Measurements from ENCODE around the gene ZBTB7A.

The ZBTB7A gene

GRCh38 chr19:4036576-4037300, 30.0 kb downstream of the ZBTB7A start:
- no peak for DNase-seq (ENCODE audit: low read depth in 2 of 2)

- no peak for DNase-seq (ENCODE audit: low read depth in 2 of 2)
These were observed 31.1 kb downstream of the ZBTB7A start for GRCh38 chr19:4035582-4035981.

- no peak for DNase-seq (ENCODE audit: low read depth in 2 of 2)
These were observed 31.6 kb downstream of the ZBTB7A start for GRCh38 chr19:4035018-4035566.

- no peak for DNase-seq (ENCODE audit: low read depth in 2 of 2)
These were observed 32.4 kb downstream of the ZBTB7A start for GRCh38 chr19:4034048-4035017.

- no peak for DNase-seq (ENCODE audit: low read depth in 2 of 2)
These were observed 33.4 kb downstream of the ZBTB7A start for GRCh38 chr19:4033028-4033956.

- DNase-seq (ENCODE audit: low read depth in 2 of 2): no peak
These were observed 34.3 kb downstream of the ZBTB7A start for GRCh38 chr19:4032436-4032835.

GRCh38 chr19:4031420-4031819, 35.3 kb downstream of the ZBTB7A start:
- DNase-seq (ENCODE audit: low read depth in 2 of 2): no peak

GRCh38 chr19:4030981-4031380, 35.7 kb downstream of the ZBTB7A start:
- no peak for DNase-seq (ENCODE audit: low read depth in 2 of 2)

- DNase-seq (ENCODE audit: low read depth in 2 of 2): no peak
These were observed 36.1 kb downstream of the ZBTB7A start for GRCh38 chr19:4030552-4030951.

- DNase-seq (ENCODE audit: low read depth in 2 of 2): no peak
These were observed 37.5 kb downstream of the ZBTB7A start for GRCh38 chr19:4029247-4029614.

GRCh38 chr19:4028334-4029246, 38.1 kb downstream of the ZBTB7A start:
- no peak for DNase-seq (ENCODE audit: low read depth in 2 of 2)

GRCh38 chr19:4027146-4027545, 39.6 kb downstream of the ZBTB7A start:
- DNase-seq (ENCODE audit: low read depth in 2 of 2): no peak

- DNase-seq (ENCODE audit: low read depth in 2 of 2): no peak
These were observed 41.4 kb downstream of the ZBTB7A start for GRCh38 chr19:4025317-4025716.

- no peak for DNase-seq (ENCODE audit: low read depth in 2 of 2)
These were observed 42.9 kb downstream of the ZBTB7A start for GRCh38 chr19:4023600-4024398.

GRCh38 chr19:4019578-4019977, 47.1 kb downstream of the ZBTB7A start:
- no peak for DNase-seq (ENCODE audit: low read depth in 2 of 2)

- DNase-seq (ENCODE audit: low read depth in 2 of 2): no peak
These were observed 47.8 kb downstream of the ZBTB7A start for GRCh38 chr19:4018775-4019504.

- DNase-seq (ENCODE audit: low read depth in 2 of 2): no peak
These were observed 48.5 kb downstream of the ZBTB7A start for GRCh38 chr19:4018140-4018613.

- no peak for DNase-seq (ENCODE audit: low read depth in 2 of 2)
These were observed 49.6 kb downstream of the ZBTB7A start for GRCh38 chr19:4016903-4017638.
